ENCODE results near the gene CCDC92B.

DNA sequence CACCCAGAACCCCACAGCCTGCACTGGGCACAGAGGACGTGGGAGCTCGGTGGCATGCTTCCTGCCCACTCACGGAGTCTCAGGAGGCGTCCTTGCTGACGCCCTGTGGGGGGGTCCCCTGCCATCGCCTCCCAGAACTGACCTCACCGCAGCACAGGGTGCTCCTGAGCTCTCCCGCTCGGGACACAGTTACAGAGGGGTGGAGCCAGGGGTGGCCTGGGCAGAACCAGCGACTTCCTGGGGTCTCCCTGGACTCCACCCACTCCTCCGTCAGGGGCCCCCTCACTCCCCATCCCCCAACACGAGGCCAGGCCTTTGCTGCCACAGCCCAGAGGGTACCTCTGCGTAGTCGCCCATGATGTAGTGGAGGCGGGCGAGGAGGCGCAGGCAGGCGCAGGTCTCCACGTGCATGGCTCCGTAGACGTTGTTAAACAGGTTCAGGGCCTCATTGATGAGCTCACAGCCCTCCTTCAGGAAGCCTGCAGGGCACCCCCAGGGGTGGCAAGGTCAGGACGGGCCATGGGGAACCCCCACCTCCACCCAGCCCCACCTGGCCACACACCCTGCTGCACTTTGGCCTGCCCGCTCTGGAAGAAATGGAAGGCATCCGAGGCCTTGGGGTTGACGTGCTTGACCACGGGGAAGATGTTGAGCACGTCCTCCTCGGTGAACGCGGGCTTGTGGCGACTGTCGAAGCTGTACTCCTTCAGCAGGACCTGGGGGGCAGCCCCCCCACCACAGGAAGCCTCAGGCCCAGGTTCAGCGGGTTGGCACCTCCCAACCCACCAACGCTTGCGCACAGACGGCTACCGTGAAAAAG lies 55.7 kb downstream of the CCDC92B start:
- TF ChIP-seq MYC (IDR thresholded peaks at IDR 0.05; ENCODE audit: low read depth, low read length), result no peak
- TF ChIP-seq CTCF (IDR thresholded peaks at IDR 0.05; ENCODE audit: low read depth, low read length), result no peak

Data from NB4 (cell line).